Activated T-helper 1 cell treated with Interleukin-2 at 50 U/mL for 16 hours (primary cell): Measurements from ENCODE around the gene GDF2.

Experiments
- DNase-seq: peaks from one replicate; pipeline ENCODE4 v3.0.0-alpha.2; 2020; ENCODE audit warnings: low read depth

Gene GDF2

GRCh38 chr10:47311932-47312662 is 10.2 kb upstream of the GDF2 start:
- peak; percentile 69 for DNase-seq

- DNase-seq: no peak
These were observed 9.6 kb upstream of the GDF2 start for GRCh38 chr10:47312663-47312995.

- no peak for DNase-seq
These were observed 7.8 kb upstream of the GDF2 start for GRCh38 chr10:47314416-47314970.

- DNase-seq: no peak
These were observed 6.8 kb upstream of the GDF2 start for GRCh38 chr10:47315421-47315820.

GRCh38 chr10:47316131-47316530 is 6.1 kb upstream of the GDF2 start:
- DNase-seq: no peak

GRCh38 chr10:47317251-47317650 is 5.0 kb upstream of the GDF2 start:
- DNase-seq: no peak

GRCh38 chr10:47318706-47319105 is 3.5 kb upstream of the GDF2 start:
- no peak for DNase-seq

- no peak for DNase-seq
These were observed 2.5 kb upstream of the GDF2 start for GRCh38 chr10:47319784-47320183.

GRCh38 chr10:47320812-47321211 is 1.4 kb upstream of the GDF2 start:
- DNase-seq: no peak

- no peak for DNase-seq
These were observed 596 bp upstream of the GDF2 start for GRCh38 chr10:47321521-47322195.

GRCh38 chr10:47323087-47323486 is 833 bp downstream of the GDF2 start:
- no peak for DNase-seq

GRCh38 chr10:47323636-47324296 is 1.5 kb downstream of the GDF2 start:
- DNase-seq: no peak

- DNase-seq: no peak
These were observed 3.3 kb downstream of the GDF2 start for GRCh38 chr10:47325303-47326291.

- no peak for DNase-seq
These were observed 4.2 kb downstream of the GDF2 start for GRCh38 chr10:47326306-47326926.

- DNase-seq: no peak
These were observed 4.7 kb downstream of the GDF2 start for GRCh38 chr10:47326927-47327330.

GRCh38 chr10:47329855-47330254 is 7.6 kb downstream of the GDF2 start:
- DNase-seq: no peak

- no peak for DNase-seq
These were observed 8.1 kb downstream of the GDF2 start for GRCh38 chr10:47330366-47330765.

GRCh38 chr10:47330804-47331203 is 8.6 kb downstream of the GDF2 start:
- no peak for DNase-seq

GRCh38 chr10:47331491-47331890 is 9.2 kb downstream of the GDF2 start:
- DNase-seq: no peak

- DNase-seq: no peak
These were observed 9.7 kb downstream of the GDF2 start for GRCh38 chr10:47331954-47332353.

- no peak for DNase-seq
These were observed 10.1 kb downstream of the GDF2 start for GRCh38 chr10:47332371-47332770.
